Fibroblast of pulmonary artery (primary cell): ENCODE measurements around the gene TIMELESS.

Source experiments
- DNase-seq: peaks from one replicate; pipeline ENCODE4 v3.0.0-alpha.2; 2010; ENCODE audit warnings: low read depth
- H3K4me3 ChIP-seq: replicated peaks from 2 replicates; pipeline ENCODE4 v1.5.1; 2011; ENCODE audit warnings: low read depth, mild to moderate bottlenecking, control low read depth, low read length, moderate library complexity
- TF ChIP-seq, protein P1 (sequence below): IDR thresholded peaks from 2 replicates; pipeline ENCODE4 v1.5.1; 2011; ENCODE audit warnings: mild to moderate bottlenecking, control low read depth, low read length, inconsistent platforms; ENCODE audit errors: missing control alignments

TIMELESS gene

GRCh38 chr12:56392331-56392730 lies 56.9 kb downstream of the TIMELESS start:
- no peak for DNase-seq
- TF ChIP-seq, protein P1, sequence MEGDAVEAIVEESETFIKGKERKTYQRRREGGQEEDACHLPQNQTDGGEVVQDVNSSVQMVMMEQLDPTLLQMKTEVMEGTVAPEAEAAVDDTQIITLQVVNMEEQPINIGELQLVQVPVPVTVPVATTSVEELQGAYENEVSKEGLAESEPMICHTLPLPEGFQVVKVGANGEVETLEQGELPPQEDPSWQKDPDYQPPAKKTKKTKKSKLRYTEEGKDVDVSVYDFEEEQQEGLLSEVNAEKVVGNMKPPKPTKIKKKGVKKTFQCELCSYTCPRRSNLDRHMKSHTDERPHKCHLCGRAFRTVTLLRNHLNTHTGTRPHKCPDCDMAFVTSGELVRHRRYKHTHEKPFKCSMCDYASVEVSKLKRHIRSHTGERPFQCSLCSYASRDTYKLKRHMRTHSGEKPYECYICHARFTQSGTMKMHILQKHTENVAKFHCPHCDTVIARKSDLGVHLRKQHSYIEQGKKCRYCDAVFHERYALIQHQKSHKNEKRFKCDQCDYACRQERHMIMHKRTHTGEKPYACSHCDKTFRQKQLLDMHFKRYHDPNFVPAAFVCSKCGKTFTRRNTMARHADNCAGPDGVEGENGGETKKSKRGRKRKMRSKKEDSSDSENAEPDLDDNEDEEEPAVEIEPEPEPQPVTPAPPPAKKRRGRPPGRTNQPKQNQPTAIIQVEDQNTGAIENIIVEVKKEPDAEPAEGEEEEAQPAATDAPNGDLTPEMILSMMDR = no peak
- no peak overlapping the region for H3K4me3 ChIP-seq

GRCh38 chr12:56391721-56392120 lies 57.5 kb downstream of the TIMELESS start:
- TF ChIP-seq, protein P1 = no peak
- H3K4me3 ChIP-seq = no peak overlapping the region
- DNase-seq = no peak

DNA sequence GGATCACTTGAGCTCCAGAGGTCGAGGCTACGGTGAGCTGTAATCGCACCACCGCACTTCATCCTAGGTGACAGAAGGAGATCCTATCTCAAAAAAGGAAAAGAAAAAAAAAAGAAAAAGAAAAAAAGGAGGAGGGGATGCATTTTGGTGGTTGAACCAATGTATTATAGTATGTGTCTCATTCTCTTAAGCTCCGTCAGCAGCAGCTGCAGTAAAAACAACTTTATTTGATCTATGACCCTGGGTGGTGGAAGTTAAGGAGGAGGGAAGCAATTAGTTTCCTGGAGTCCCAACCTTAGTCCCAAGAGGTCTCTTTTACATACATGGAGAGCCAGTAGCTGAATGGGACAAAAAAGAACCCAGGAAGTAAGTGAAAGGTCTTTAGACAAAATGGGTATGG lies 59.8 kb downstream of the TIMELESS start:
- TF ChIP-seq, protein P1 = no peak
- no peak overlapping the region for H3K4me3 ChIP-seq
- DNase-seq = no peak

GRCh38 chr12:56387152-56387736 lies 62.0 kb downstream of the TIMELESS start:
- peak; percentile 16 for DNase-seq
- H3K4me3 ChIP-seq = no peak overlapping the region
- TF ChIP-seq, protein P1 = no peak

GRCh38 chr12:56385873-56386272 lies 63.4 kb downstream of the TIMELESS start:
- peak; percentile 12 for DNase-seq
- H3K4me3 ChIP-seq = no peak overlapping the region
- TF ChIP-seq, protein P1 = no peak

DNA sequence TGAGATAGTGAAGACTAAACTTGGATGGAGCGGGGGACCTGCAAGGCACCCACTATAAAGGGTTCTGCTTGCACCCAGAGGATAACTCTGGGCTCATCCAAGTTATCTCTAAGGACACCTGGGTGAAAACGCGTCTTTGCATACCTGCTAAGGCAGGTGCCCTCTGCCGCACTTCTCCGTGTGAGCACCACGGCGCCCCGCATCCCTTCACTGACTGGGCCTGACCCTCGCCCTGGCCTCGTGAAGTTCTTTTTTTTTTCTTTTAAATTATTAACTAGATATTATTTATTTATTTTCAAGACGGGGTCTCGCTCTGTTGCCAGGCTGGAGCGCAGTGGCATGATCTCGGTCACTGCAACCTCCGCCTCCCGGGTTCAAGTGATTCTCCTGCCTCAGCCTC lies 66.6 kb downstream of the TIMELESS start:
- H3K4me3 ChIP-seq = no peak overlapping the region
- TF ChIP-seq, protein P1 = no peak
- DNase-seq = no peak

- no peak for DNase-seq
- TF ChIP-seq, protein P1 = no peak
- no peak overlapping the region for H3K4me3 ChIP-seq
Measured at GRCh38 chr12:56377989-56378316, 71.3 kb downstream of the TIMELESS start.
